ENCODE measurements around the gene ZNG1F. TPM values are rescaled to one million over a fixed set of nuclear protein-coding genes. Genes with fewer than 3 reads are reported as not detected.
"Not testable (repeated sequence)": the region's sequence is repeated elsewhere in the genome, so short reads cannot be mapped to it uniquely, and the experiment has no call there.

The ZNG1F gene
- total and polyA plus RNA-seq, 2 of the 13 experiments (the other 11 are each of a cell fraction or from before 2014, with no cell fraction given): 12.7 to 20.9 TPM

DNA sequence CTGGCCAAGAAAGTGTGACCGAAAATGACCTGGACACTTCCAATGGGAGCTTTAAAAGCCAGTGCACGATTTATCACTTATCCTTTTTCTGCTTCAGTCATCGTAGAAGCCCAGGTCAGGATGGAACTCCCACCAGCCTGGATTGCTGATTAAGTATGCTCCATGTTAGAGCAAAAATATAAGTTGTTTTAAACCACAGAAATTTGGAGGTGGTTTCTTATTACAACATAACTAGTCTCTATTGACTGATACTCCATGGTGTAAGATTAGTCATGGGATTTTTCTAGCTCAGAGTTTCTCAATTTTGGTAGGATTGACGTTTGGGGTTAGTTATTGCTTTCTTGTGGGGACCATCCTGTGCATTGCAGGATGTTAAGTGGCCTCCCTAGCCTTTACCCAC lies 90.4 kb downstream of the ZNG1F start:
- H4K20me1 ChIP-seq (ENCODE audit: insufficient read depth, low read length); intact Hi-C loops (cut with micrococcal nuclease; ENCODE audit: unreplicated experiment); DNase-seq (ENCODE audit: low spot score); CTCF ChIA-PET (ENCODE audit: low intra/inter-chr PET ratio, low total read pairs); FAIRE-seq; H3K9me3 ChIP-seq (ENCODE audit: low read length); H3K9ac ChIP-seq (ENCODE audit: insufficient read depth, low read depth, low read length); H3K27ac ChIP-seq (ENCODE audit: extremely low read length, insufficient read depth, low read length); in situ Hi-C loops (cut with HindIII; ENCODE audit: extremely low pct_ligation_motif_present, low pct_unique_long_range_greater_than_20kb); ATAC-seq; H2AFZ ChIP-seq (ENCODE audit: low read length); BruUV-seq (replicated peaks); H3K36me3 ChIP-seq (replicated peaks in 1 of 2; ENCODE audit: control insufficient read depth in 1 of 2, insufficient read depth in 2 of 2, low read length in 2 of 2); H3K4me3 ChIP-seq (replicated peaks in 1 of 3; ENCODE audit: insufficient read depth in 1 of 3, low read depth in 2 of 3, low read length in 3 of 3); H3K4me1 ChIP-seq (ENCODE audit: insufficient read depth, low read length); H3K4me2 ChIP-seq (ENCODE audit: low read depth, low read length); POLR2A ChIA-PET; H3K27me3 ChIP-seq (ENCODE audit: control insufficient read depth in 1 of 2, insufficient read depth in 2 of 2, low read length in 2 of 2); H3K79me2 ChIP-seq (ENCODE audit: insufficient read depth, low read length): not testable (repeated sequence)
- WGBS (ENCODE audit: low lambda C conversion rate): 11% methylated on average over 4 of the region's 4 CpGs

DNA sequence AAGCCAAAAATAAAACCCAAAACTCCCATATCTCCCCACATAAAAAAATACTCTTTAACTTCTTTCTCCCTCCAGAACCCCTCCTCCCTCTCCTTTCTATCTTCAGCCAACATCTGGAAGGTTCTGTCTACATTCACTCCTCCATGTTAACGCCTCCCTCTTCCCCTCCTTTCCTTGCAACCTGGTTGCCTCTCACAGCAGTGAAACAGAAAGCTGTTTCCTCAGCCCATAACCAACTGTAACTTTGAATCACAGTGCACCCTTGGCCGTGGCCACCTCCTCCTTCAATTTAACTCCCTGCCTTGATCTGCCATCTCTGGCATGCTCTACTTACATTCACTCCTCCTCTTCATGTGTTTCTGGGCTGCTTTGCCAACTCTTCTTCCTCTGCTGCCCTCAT lies 94.1 kb downstream of the ZNG1F start:
- H4K20me1 ChIP-seq (ENCODE audit: insufficient read depth, low read length); POLR2A ChIA-PET; H2AFZ ChIP-seq (ENCODE audit: low read length); H3K27ac ChIP-seq (ENCODE audit: extremely low read length, insufficient read depth, low read length); H3K79me2 ChIP-seq (ENCODE audit: insufficient read depth, low read length); H3K9ac ChIP-seq (ENCODE audit: insufficient read depth, low read depth, low read length); CTCF ChIA-PET (ENCODE audit: low intra/inter-chr PET ratio, low total read pairs); H3K4me1 ChIP-seq (ENCODE audit: insufficient read depth, low read length); FAIRE-seq; H3K27me3 ChIP-seq (ENCODE audit: control insufficient read depth in 1 of 2, insufficient read depth in 2 of 2, low read length in 2 of 2); H3K4me2 ChIP-seq (ENCODE audit: low read depth, low read length); BruUV-seq (replicated peaks); H3K36me3 ChIP-seq (replicated peaks in 1 of 2; ENCODE audit: control insufficient read depth in 1 of 2, insufficient read depth in 2 of 2, low read length in 2 of 2); H3K9me3 ChIP-seq (ENCODE audit: low read length); DNase-seq (ENCODE audit: low spot score); H3K4me3 ChIP-seq (replicated peaks in 1 of 3; ENCODE audit: insufficient read depth in 1 of 3, low read depth in 2 of 3, low read length in 3 of 3); ATAC-seq; intact Hi-C loops (cut with micrococcal nuclease; ENCODE audit: unreplicated experiment); in situ Hi-C loops (cut with HindIII; ENCODE audit: extremely low pct_ligation_motif_present, low pct_unique_long_range_greater_than_20kb): not testable (repeated sequence)
- WGBS (ENCODE audit: low lambda C conversion rate): 1% methylated on average over 2 of the region's 2 CpGs

DNA sequence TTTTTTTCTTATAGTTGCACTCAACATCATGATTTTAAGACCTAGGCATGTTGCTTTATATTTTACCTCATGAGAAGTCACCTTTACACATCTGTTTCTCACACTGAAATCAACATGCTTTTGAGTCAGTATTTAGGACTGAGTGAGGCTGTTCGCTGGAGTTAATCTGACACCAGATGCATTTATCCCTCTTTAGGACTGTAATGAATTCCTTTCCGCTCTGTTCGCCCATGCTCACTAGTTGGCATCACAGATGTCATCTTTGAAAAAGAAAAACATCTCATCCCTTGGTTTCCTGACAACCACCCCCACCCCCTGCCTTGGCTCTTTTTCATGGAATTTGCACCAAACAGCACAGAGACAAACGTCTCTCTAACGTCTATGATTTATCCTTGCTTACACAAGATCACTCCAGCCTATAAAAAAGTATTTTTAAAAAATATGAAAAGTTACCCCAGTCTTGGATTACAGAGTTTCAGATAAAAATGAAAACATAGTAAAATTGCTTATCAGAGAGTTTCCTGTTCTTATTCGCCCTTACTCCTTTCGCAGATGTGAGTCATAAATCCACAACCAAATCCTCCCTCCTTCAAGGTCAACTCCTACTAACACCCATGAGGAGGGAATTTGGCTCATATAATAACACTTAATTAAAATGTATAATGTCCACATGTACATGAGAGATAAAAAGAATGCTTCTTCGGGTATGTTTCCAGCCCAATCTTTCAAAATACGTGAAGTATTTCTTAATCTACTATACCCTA lies 94.9 kb downstream of the ZNG1F start:
- POLR2A ChIA-PET; H3K4me2 ChIP-seq (ENCODE audit: low read depth, low read length); intact Hi-C loops (cut with micrococcal nuclease; ENCODE audit: unreplicated experiment); in situ Hi-C loops (cut with HindIII; ENCODE audit: extremely low pct_ligation_motif_present, low pct_unique_long_range_greater_than_20kb); H4K20me1 ChIP-seq (ENCODE audit: insufficient read depth, low read length); H3K36me3 ChIP-seq (replicated peaks in 1 of 2; ENCODE audit: control insufficient read depth in 1 of 2, insufficient read depth in 2 of 2, low read length in 2 of 2); ATAC-seq; DNase-seq (ENCODE audit: low spot score); H3K27me3 ChIP-seq (ENCODE audit: control insufficient read depth in 1 of 2, insufficient read depth in 2 of 2, low read length in 2 of 2); BruUV-seq (replicated peaks); FAIRE-seq; H3K79me2 ChIP-seq (ENCODE audit: insufficient read depth, low read length); H3K27ac ChIP-seq (ENCODE audit: extremely low read length, insufficient read depth, low read length); CTCF ChIA-PET (ENCODE audit: low intra/inter-chr PET ratio, low total read pairs); H3K9ac ChIP-seq (ENCODE audit: insufficient read depth, low read depth, low read length); H3K4me1 ChIP-seq (ENCODE audit: insufficient read depth, low read length); H3K4me3 ChIP-seq (replicated peaks in 1 of 3; ENCODE audit: insufficient read depth in 1 of 3, low read depth in 2 of 3, low read length in 3 of 3); H3K9me3 ChIP-seq (ENCODE audit: low read length); H2AFZ ChIP-seq (ENCODE audit: low read length): not testable (repeated sequence)
- 25% methylated on average over 3 of the region's 9 CpGs for WGBS (ENCODE audit: low lambda C conversion rate)

DNA sequence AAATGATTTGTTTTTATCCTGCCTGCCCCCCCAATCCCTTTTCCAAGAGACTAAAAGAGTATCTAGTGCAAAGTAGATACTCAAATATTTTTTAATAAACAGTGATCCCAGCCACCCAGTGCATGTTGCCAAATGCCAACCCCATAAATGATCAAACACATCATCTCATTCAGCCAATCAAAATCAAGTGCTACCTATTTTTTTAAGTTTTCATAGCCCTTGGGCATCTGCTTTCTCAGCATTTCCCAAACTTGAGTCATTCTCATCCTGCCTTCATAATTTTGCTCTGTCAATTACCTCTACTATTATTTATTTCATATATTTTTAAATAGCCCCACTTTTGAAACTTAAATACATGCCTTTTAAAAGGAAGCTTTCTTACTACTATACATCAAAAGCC lies 98.2 kb downstream of the ZNG1F start:
- H3K79me2 ChIP-seq (ENCODE audit: insufficient read depth, low read length); in situ Hi-C loops (cut with HindIII; ENCODE audit: extremely low pct_ligation_motif_present, low pct_unique_long_range_greater_than_20kb); FAIRE-seq; H3K27ac ChIP-seq (ENCODE audit: extremely low read length, insufficient read depth, low read length); intact Hi-C loops (cut with micrococcal nuclease; ENCODE audit: unreplicated experiment); H2AFZ ChIP-seq (ENCODE audit: low read length); H3K9ac ChIP-seq (ENCODE audit: insufficient read depth, low read depth, low read length); H3K4me1 ChIP-seq (ENCODE audit: insufficient read depth, low read length); H3K27me3 ChIP-seq (ENCODE audit: control insufficient read depth in 1 of 2, insufficient read depth in 2 of 2, low read length in 2 of 2); CTCF ChIA-PET (ENCODE audit: low intra/inter-chr PET ratio, low total read pairs); H3K4me2 ChIP-seq (ENCODE audit: low read depth, low read length); ATAC-seq; H3K4me3 ChIP-seq (replicated peaks in 1 of 3; ENCODE audit: insufficient read depth in 1 of 3, low read depth in 2 of 3, low read length in 3 of 3); BruUV-seq (replicated peaks); POLR2A ChIA-PET; DNase-seq (ENCODE audit: low spot score); H3K36me3 ChIP-seq (replicated peaks in 1 of 2; ENCODE audit: control insufficient read depth in 1 of 2, insufficient read depth in 2 of 2, low read length in 2 of 2); H3K9me3 ChIP-seq (ENCODE audit: low read length); H4K20me1 ChIP-seq (ENCODE audit: insufficient read depth, low read length): not testable (repeated sequence)

Measured in HepG2 (cell line).